ENCODE data around the gene TASP1. TPM values are rescaled to one million over a fixed set of nuclear protein-coding genes. Genes with fewer than 3 reads are reported as not detected.

TASP1 gene
- total RNA-seq, 2 donors from 2014 or later, result 15.8 to 16.6 TPM

GRCh38 chr20:13430346-13431002, 208.3 kb downstream of the TASP1 start:
- no peaks in the 10 kb centered on the region for H3K27me3 Mint-ChIP-seq (ENCODE audit: insufficient read depth)
- Histone ChIP-seq H3K9me3 (ENCODE audit: control insufficient read depth, low read length) (no peaks in the 10 kb centered on the region), H3K36me3 (ENCODE audit: control insufficient read depth, insufficient read depth, low read length) (peaks cover 15% of the 10 kb centered on the region), H3K27ac (ENCODE audit: low read depth, low read length) (no peak overlapping the region), H3K9ac (ENCODE audit: extremely low read depth, low read length, poor library complexity, severe bottlenecking) (no peak overlapping the region), H3K27me3 (ENCODE audit: control insufficient read depth, insufficient read depth, low read length, poor library complexity, severe bottlenecking) (no peaks in the 10 kb centered on the region), H3K4me1 (ENCODE audit: control insufficient read depth, insufficient read depth, low read length) (no peaks in the 10 kb centered on the region), H3K4me3 (ENCODE audit: low read length) (no peak overlapping the region)
- TF ChIP-seq, protein P1, sequence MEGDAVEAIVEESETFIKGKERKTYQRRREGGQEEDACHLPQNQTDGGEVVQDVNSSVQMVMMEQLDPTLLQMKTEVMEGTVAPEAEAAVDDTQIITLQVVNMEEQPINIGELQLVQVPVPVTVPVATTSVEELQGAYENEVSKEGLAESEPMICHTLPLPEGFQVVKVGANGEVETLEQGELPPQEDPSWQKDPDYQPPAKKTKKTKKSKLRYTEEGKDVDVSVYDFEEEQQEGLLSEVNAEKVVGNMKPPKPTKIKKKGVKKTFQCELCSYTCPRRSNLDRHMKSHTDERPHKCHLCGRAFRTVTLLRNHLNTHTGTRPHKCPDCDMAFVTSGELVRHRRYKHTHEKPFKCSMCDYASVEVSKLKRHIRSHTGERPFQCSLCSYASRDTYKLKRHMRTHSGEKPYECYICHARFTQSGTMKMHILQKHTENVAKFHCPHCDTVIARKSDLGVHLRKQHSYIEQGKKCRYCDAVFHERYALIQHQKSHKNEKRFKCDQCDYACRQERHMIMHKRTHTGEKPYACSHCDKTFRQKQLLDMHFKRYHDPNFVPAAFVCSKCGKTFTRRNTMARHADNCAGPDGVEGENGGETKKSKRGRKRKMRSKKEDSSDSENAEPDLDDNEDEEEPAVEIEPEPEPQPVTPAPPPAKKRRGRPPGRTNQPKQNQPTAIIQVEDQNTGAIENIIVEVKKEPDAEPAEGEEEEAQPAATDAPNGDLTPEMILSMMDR (conservative IDR thresholded peaks at IDR 0.05), result no peak
- peaks cover 21% of the 10 kb centered on the region for H3K36me3 Mint-ChIP-seq (ENCODE audit: low read depth)
- no peaks in the 10 kb centered on the region for H3K9me3 Mint-ChIP-seq
- H3K4me1 Mint-ChIP-seq, result peaks cover 15% of the 10 kb centered on the region
- WGBS, 2 experiments (ENCODE audit: insufficient coverage in 1 of 2, insufficient read length in 1 of 2), result 95% methylated on average over 8 to 9 of the region's 9 CpGs
- no peak overlapping the region for H3K27ac Mint-ChIP-seq
- H3K4me3 Mint-ChIP-seq, result no peak overlapping the region
- DNase-seq, result no peak

DNA sequence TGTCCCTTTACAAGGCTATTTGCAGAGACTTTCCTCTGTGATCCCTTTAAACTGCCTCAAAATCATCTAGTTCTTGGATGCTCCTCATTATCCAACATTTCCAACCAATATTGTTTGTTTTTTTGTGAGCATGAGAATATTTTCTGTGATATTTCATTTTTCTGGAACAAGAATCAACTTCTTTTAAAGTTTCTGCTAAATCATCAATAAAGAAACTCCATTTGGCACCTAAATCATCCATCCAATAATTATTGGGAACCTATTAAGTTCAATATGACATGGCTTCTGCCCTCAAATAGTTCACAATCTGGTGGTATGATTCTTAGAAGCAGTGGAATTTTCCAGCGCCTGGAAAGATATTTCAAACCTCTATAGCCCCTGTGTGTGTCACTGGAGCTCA, 210.0 kb downstream of the TASP1 start:
- Histone ChIP-seq H3K4me1 (ENCODE audit: control insufficient read depth, insufficient read depth, low read length) (no peaks in the 10 kb centered on the region), H3K27ac (ENCODE audit: low read depth, low read length) (no peak overlapping the region), H3K36me3 (ENCODE audit: control insufficient read depth, insufficient read depth, low read length) (peaks cover 7% of the 10 kb centered on the region), H3K9me3 (ENCODE audit: control insufficient read depth, low read length) (no peaks in the 10 kb centered on the region), H3K27me3 (ENCODE audit: control insufficient read depth, insufficient read depth, low read length, poor library complexity, severe bottlenecking) (no peaks in the 10 kb centered on the region), H3K9ac (ENCODE audit: extremely low read depth, low read length, poor library complexity, severe bottlenecking) (no peak overlapping the region), H3K4me3 (ENCODE audit: low read length) (no peak overlapping the region)
- TF ChIP-seq, protein P1 (conservative IDR thresholded peaks at IDR 0.05), result no peak
- WGBS, 2 experiments (ENCODE audit: insufficient coverage in 1 of 2, insufficient read length in 1 of 2), result 94% methylated on average over 1 of the region's 1 CpG; no CpG with 5 or more reads in 1 of the 2 experiments
- Mint-ChIP-seq H3K27ac (no peak overlapping the region), H3K9me3 (no peaks in the 10 kb centered on the region), H3K36me3 (ENCODE audit: low read depth) (peaks cover 15% of the 10 kb centered on the region), H3K27me3 (ENCODE audit: insufficient read depth) (no peaks in the 10 kb centered on the region), H3K4me3 (no peak overlapping the region), H3K4me1 (peaks cover 21% of the 10 kb centered on the region)
- no peak for DNase-seq

- H3K27ac ChIP-seq (ENCODE audit: low read depth, low read length), result no peak overlapping the region
- no peak overlapping the region for H3K27ac Mint-ChIP-seq
- H3K27me3 Mint-ChIP-seq (ENCODE audit: insufficient read depth), result no peaks in the 10 kb centered on the region
- no peak overlapping the region for H3K4me3 ChIP-seq (ENCODE audit: low read length)
- H3K4me1 ChIP-seq (ENCODE audit: control insufficient read depth, insufficient read depth, low read length), result no peaks in the 10 kb centered on the region
- TF ChIP-seq, protein P1 (conservative IDR thresholded peaks at IDR 0.05), result no peak
- 89% methylated on average over 3 of the region's 3 CpGs; no CpG with 5 or more reads in 1 of the 2 experiments for WGBS, 2 experiments (ENCODE audit: insufficient coverage in 1 of 2, insufficient read length in 1 of 2)
- DNase-seq, result no peak
- H3K9me3 Mint-ChIP-seq, result no peaks in the 10 kb centered on the region
- H3K9me3 ChIP-seq (ENCODE audit: control insufficient read depth, low read length), result no peaks in the 10 kb centered on the region
- no peak overlapping the region for H3K4me3 Mint-ChIP-seq
- no peaks in the 10 kb centered on the region for H3K36me3 ChIP-seq (ENCODE audit: control insufficient read depth, insufficient read depth, low read length)
- H3K27me3 ChIP-seq (ENCODE audit: control insufficient read depth, insufficient read depth, low read length, poor library complexity, severe bottlenecking), result no peaks in the 10 kb centered on the region
- H3K9ac ChIP-seq (ENCODE audit: extremely low read depth, low read length, poor library complexity, severe bottlenecking), result no peak overlapping the region
- H3K4me1 Mint-ChIP-seq, result peaks cover 21% of the 10 kb centered on the region
- peaks cover 8% of the 10 kb centered on the region for H3K36me3 Mint-ChIP-seq (ENCODE audit: low read depth)
Measured at GRCh38 chr20:13426870-13427269, 211.9 kb downstream of the TASP1 start.

Measured in endodermal cell (in vitro differentiated cells).